COLO668 (cell line): ENCODE data around the gene ANKRD11.
"Not testable (repeated sequence)": the region's sequence is repeated elsewhere in the genome, so short reads cannot be mapped to it uniquely, and the experiment has no call there.

ENCODE experiments used
- DNase-seq: peaks from one replicate; lab custom pipeline; 2025; ENCODE audit not compliant: unreplicated experiment; lab: John Stamatoyannopoulos, UW

The ANKRD11 gene

DNA sequence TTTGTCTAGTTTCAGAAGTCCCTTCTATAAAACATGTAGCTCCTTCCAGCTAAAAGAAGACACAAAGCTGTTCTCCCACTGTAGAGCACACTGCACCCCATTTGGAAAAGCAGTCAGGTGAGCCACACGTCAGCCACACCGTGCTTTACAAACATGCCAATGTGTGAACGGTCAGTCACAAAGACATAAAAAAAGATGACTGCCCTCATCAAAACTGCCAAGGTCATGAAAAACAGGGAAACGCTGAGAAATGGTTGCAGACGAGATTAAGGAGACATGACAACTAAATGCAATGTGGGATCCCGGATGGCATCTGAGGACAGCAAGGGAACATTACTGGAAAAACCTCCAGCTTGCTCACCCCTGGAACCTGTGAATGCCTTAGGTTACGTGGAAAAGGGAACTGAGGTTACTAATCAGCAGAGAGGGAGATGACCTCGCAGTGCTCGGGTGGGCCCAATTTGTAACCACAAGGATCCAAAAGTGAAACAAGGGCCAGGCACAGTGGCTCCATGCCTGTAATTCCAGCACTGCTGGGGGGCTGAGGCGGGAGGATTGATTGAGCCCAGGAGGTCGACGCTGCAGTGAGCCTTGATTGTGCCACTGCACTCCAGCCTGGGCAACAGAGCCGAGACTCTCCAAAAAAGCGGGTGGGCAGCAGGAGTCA lies 8.1 kb downstream of the ANKRD11 start:
- DNase-seq, result no peak

GRCh38 chr16:89481356-89481955 lies 8.9 kb downstream of the ANKRD11 start:
- no peak for DNase-seq

- DNase-seq, result no peak
Observed at GRCh38 chr16:89478576-89479221, 11.7 kb downstream of the ANKRD11 start.

DNA sequence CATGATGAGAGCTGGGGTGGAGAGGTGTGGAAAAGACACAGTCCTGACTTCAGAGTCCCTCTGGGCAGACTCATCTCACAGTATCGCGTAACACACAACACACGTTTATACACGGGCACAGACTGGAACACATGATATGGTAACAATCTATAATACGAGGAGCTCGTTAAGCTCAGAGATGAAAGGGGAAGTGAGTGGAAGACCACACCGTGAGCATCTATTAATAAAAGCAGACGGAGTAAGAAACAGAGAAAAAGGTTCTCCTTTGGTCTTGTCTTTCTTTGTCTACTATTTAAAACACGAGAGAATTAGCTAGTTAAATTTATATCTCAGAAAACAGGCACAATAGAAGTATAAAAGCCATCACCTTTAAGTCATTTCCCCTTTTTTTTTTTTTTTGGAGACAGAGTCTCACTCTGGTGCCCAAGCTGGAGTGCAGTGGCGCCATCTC lies 13.5 kb downstream of the ANKRD11 start:
- DNase-seq, result no peak

GRCh38 chr16:89476379-89476778 lies 14.0 kb downstream of the ANKRD11 start:
- DNase-seq, result peak; percentile 20

GRCh38 chr16:89475144-89475543 lies 15.2 kb downstream of the ANKRD11 start:
- DNase-seq, result no peak

DNA sequence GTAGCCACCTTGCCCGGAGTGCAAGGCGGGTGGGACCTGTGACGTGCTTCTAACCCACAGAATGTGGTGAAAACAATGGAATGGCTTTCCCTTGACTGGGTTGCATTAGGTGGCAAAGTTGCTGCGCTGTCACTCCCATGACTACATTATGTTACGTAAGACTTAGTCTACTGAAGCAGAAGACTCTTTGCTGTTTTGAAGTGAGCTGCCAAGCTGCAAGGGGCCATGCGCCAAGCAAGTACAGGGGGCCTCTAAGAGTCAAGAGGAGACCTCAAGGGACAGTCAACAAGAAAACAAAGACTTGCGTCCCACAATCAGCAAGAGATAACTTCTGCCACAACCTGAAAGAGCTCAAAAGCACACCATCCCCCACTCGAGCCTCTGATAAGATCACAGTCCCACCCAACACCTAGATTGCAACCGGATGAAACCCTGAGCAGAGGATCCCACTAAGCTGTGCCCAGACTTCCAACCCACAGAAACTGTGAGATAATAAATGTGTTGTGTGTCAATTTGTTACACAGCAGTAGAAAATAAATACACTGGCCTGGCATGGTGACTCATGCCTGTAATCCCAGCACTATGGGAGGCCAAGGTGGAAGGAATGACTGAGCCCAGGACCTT lies 16.5 kb downstream of the ANKRD11 start:
- no peak for DNase-seq

DNA sequence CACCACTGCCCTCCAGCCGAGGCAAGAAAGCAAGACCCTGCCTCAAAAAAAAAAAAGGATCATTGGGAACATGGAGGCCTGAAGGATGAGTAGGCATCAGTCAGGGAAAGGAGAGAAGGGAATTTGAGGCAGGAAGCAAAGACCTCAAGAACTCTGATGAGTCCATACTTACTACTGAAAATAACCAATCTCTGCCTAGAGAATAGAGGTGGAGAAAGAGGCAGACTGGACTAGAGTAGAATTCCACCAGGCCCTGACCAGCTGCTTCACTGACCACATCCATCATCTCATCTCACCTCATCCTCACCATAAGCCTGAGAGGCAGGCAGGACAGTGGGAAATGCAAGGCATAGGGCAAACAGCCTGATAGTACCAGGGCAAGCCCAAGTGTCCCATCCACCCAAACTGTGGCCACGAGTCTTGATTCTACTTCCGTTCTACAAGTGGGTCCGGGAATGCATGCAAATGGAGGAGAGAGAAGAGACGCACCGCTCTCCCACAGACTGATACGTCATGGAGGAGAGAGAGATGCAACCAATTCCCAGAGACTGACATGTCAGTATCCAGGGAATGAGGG lies 17.1 kb downstream of the ANKRD11 start:
- DNase-seq, result no peak

- no peak for DNase-seq
Observed at GRCh38 chr16:89472711-89473075, 17.7 kb downstream of the ANKRD11 start.

DNA sequence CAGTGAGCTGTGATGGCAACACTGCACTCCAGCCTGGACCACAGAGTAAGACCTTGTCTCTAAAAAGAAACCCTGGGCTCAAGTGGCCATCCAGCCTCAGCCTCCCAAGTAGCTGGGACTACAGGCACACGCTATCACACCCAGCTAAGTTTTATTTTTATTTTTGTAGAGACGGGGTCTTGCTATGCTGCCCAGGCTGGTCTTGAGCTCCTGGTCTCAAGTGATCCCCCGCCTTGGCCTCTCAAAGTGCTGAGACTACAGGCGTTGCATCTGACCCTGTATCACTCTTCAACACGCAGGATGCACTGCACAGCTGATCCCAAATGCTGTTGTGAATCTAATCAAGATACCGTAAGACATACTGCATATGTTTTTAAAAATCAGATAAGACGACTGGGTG lies 23.0 kb downstream of the ANKRD11 start:
- DNase-seq, result no peak

DNA sequence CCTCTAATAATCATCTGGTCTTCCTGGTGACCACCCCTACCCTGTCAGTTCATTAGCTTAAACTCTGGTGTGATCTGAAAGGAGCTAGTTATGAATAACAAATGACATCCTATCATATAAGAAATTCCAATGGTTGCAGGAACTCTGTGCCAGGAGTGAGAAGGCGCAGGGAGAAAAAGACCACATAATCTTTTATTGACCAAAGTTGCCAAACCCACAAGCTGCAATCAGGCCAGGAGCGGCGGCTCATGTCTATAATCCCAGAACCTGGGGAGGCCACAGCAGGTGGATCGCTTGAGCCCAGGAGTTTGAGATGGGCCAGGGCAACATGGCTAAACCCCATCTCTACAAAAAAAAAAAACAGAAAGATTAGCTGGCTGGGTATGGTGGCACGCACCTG lies 23.4 kb downstream of the ANKRD11 start:
- DNase-seq, result no peak

GRCh38 chr16:89463312-89463711 lies 27.0 kb downstream of the ANKRD11 start:
- DNase-seq, result not testable (repeated sequence)

DNA sequence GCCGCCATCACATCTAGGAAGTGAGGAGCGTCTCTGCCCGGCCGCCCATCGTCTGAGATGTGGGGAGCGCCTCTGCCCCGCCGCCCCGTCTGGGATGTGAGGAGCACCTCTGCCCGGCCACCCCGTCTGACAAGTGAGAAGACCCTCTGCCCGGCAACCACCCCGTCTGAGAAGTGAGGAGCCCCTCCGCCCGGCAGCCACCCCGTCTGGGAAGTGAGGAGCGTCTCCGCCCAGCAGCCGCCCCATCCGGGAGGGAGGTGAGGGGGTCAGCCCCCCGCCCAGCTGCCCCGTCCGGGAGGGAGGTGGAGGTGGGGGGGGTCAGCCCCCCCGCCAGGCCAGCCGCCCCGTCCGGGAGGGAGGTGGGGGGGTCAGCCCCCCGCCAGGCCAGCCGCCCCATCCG lies 27.7 kb downstream of the ANKRD11 start:
- not testable (repeated sequence) for DNase-seq

GRCh38 chr16:89461890-89462289 lies 28.5 kb downstream of the ANKRD11 start:
- DNase-seq, result not testable (repeated sequence)

DNA sequence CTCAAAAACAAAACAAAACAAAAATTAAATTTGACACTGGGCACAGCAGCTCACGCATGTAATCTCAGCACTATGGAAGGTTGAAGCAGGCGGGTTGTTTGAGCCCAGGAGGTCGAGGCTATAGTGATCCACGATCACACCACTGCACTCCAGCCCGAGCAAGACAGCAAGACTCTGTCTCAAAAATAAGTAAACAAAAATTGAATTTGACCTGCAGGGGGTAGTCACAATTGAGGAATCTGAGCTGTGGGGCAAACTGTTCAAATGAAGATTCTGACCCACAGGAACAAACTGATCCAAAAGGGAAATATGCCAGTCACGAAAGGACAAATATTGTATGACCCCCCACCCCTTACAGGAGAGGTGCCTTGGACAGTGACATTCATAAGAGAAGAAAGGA lies 29.8 kb downstream of the ANKRD11 start:
- DNase-seq, result no peak

DNA sequence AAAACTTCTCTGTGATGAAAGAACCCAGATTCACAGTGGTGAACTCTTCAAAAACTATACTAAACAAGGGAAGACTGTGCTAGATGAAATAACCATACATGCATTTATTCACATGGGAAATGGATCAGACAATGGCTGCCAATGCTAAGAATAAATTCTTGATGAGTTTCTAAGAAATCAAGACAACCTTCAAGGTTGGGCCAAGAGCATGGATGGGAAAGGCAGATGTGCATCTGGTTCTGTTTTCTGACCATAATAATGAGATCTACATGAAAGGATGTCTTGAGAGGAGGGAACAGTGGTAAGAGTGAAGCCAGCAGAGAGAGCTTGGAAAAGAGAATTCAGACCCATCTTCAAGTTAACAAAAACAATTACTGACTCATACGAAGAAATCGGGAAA lies 31.4 kb downstream of the ANKRD11 start:
- no peak for DNase-seq

DNA sequence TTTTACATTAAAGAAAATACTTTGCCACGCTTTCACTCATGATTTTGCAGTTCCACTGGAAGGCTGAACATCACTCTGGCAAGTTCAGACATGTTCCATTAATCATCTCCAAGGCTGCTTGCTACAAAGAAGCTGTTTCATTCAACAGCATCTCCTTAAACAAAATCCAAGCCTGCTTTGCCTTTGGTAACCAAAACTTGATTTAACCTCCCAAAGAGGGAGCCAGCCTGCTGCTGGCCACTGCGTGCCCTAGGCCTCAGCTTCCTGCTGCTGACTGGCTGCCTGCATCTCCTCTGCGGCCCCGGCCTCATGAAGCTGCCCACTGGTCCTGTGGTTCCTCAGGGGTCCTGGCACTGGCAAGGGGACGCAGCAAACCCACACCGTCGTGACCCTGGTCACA lies 31.8 kb downstream of the ANKRD11 start:
- DNase-seq, result no peak

DNA sequence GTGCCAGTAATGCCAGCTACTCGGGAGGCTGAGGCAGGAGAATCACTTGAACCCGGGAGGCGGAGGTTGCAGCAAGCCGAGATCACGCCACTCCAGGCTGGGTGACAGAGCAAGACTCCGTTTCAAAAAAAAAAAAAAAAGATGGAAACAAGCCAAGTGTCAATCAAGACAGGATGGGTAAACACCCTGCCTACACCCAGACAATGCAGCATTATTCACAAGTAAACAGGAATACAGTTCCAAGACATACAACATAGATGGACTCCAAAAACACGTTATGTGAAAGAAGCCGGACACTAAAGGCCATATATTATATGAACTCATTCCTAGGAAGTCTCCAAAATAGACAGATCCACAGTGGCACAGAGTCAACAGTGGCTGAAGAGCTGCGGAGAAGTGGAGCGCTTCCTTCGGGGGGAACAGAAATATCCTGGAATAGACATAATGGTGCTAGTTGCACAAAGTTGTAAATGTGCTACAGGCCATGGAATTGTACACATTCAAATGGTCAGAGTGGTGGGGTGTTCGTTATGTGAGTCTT lies 33.9 kb downstream of the ANKRD11 start:
- no peak for DNase-seq

DNA sequence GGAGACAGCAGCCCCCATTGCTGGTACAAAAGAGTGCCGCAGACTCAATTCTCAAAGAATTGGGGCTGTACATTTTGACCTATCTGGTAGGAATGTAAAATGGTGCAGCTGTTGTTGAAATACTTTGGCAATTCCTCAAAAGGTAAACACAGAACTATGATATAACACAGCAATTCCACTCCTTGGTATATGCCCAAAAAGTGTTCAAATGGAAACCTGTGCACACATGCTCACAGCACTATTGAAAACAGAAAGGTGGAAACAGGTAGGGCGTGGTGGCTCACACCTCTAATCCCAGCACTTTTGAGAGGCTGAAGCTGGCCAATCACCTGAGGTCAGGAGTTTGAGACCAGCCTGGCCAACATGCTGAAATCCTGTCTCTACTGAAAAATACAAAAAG lies 34.7 kb downstream of the ANKRD11 start:
- no peak for DNase-seq

GRCh38 chr16:89455178-89455577 lies 35.2 kb downstream of the ANKRD11 start:
- DNase-seq, result no peak

DNA sequence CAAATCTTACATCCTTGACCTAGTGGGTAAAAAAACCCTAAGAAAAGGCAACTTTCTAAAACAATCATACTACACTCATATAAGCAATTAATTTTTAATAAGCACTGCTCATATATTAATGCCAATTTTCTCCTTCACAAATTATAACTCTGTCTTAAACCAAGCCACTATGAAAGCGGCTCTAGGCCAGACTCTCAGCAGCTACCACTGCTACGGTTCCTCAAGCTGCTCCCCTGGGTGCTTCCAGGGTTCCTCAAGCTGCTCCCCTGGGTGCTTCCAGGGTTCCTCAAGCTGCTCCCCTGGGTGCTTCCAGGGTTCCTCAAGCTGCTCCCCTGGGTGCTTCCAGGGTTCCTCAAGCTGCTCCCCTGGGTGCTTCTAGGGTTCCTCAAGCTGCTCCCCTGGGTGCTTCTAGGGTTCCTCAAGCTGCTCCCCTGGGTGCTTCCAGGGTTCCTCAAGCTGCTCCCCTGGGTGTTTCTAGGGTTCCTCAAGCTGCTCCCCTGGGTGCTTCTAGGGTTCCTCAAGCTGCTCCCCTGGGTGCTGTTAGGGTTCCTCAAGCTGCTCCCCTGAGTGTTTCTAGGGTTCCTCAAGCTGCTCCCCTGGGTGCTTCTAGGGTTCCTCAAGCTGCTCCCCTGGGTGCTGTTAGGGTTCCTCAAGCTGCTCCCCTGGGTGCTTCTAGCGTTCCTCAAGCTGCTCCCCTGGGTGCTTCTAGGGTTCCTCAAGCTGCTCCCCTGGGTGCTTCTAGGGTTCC lies 35.8 kb downstream of the ANKRD11 start:
- not testable (repeated sequence) for DNase-seq
